SK-N-DZ (cell line): ENCODE results near the gene ADAMTSL1.

Experiments used
- DNase-seq: peaks from one replicate; pipeline ENCODE4 v3.0.0-alpha.2; 2015; ENCODE audit warnings: low spot score

ADAMTSL1 gene

DNA sequence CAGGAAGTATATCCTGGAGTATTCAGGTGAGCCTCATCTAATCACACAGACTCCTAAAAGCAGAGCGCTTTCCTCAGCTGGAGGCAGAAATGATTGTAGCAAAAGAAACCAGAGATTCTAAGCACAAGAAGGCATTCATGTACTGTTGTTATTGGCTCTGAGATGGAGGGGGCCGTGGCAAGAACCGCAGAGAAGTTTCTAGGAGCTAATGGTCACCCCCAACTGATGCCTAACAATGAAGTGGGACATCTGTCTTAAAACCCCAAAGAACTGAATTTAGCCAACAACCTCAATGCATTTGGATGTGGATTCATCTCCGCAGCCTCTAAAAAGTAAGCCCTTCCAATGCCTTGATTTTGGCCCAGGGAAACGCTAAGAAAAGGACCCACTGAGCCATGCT is 76.3 kb downstream of the ADAMTSL1 start:
- DNase-seq = no peak

DNA sequence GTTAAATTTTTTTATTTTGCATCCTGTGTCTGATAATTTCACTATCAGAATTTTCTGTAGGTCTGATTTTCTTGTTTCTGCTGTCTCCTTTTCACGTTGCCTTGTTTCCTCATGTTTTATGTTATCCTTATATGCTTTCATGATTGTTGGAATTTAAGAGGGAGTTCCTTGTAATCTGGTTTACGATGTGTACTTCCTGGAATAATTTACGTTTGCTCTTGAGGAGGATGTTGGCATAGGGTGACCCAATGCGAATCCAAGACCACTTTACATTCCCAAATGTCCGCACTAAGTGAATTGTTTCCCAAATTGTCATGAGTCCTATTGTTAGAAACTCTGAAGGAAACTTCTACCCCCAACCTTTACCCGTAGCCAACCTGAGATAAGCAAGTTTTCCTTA is 80.3 kb downstream of the ADAMTSL1 start:
- DNase-seq = no peak

DNA sequence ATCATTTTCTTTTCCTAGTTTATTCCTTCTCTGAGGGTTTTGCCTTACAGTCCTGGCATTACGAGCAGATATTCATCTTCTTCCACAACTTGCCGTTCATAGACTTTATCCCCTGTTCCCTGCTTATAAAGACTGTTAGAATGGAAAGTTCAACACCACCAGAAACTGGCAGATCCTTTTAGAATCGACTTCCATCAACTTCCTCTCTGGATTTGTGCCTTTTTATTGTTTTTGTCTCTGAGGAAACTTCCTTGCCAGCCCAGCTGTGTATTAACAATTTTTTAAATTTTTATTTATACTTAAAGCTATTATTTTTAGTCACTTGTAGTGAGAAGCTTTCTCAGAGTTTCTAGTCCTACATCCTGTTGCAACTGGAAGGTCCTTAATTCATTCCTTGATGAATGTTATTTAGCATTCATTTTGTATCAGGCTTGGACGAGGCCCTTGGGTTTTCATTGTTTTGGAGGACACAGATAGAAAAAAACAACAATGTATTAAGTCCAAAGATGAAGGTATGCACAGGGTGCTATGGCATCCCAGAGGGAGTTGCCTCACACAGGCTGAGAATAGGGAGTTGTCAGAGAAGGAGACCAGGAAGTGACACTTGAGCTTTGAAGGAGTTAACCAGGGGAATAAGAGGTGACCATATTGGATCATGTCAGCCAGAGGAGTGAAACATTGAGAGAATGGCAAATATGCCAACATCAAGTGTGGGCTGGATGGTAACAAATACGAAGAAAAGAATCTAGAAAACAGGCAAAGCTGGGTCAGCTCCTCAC is 81.3 kb downstream of the ADAMTSL1 start:
- no peak for DNase-seq

DNA sequence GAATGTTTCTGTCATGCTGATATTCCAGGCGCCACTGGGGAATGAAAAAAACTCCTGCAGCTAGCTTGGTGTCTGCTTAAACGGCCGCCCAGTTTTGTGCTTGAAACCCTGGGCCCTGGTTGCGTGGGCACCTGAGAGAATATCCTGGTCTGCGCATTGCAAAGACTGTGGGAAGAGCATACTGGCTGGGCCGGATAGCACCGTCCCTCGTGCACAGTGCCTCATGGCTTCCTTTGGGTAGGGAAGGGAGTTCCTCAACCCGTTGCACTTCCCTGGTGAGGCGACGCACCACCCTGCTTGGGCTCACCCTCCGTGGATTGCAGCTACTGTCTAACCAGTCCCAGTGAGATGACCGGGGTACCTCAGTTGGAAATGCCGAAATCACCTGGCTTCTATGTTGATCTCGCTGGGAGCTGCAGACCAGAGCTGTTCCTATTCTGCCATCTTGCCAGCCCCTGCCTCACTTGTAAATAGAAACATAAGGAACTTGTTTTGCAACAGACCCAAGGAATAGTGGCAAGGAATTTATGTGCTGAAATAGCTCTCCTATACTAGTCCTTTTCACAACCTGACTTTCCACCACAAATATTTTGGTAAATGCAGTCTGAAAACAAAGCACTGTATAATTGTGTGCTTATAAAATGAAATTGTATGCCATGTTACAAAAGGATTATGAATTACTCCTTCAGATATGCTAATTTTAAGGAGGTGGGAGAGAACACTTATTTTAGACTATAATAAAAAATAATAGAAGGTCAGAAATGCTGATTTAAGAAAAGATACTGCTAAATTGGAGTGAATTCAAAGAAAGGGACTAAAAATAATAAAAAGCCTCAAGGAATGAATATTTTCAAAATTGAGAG is 90.3 kb downstream of the ADAMTSL1 start:
- DNase-seq = no peak

DNA sequence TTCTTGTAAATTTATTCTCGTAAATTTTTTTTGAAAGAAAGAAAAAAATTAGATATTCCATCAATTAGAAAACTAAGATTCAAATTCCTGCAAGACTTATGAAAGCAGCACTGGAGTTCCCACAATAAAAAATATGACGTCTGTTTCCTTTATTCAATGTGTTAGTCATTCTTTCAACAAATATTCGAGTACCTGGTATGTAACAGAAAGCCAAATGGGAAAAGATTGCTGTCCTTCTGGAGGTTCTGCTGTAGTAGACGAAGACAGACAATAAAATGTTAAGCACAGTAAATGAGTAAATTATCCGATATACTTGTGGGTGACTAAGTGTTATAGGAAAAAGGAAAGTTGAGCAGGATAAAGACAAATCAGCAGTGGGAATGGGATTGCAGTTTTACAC is 92.2 kb downstream of the ADAMTSL1 start:
- DNase-seq = no peak

DNA sequence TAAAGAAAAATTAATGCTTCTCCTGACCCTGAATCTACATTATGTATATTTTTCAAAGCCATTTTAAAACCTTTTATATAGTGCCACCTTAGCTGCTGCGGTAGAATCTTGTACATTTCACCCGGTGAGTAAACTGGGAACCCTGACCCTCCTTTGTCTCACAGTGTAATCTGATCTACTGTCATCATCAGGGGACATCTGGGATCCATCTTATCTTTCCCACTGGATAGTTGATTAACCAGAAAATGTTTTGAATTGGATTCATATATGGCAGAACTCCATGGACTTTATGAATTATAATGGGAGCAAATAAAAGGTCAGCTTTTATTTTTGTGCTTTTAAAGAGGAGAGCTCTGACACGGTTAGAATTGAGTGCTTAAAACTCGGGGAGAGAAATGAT is 95.0 kb downstream of the ADAMTSL1 start:
- DNase-seq = peak; percentile 79

DNA sequence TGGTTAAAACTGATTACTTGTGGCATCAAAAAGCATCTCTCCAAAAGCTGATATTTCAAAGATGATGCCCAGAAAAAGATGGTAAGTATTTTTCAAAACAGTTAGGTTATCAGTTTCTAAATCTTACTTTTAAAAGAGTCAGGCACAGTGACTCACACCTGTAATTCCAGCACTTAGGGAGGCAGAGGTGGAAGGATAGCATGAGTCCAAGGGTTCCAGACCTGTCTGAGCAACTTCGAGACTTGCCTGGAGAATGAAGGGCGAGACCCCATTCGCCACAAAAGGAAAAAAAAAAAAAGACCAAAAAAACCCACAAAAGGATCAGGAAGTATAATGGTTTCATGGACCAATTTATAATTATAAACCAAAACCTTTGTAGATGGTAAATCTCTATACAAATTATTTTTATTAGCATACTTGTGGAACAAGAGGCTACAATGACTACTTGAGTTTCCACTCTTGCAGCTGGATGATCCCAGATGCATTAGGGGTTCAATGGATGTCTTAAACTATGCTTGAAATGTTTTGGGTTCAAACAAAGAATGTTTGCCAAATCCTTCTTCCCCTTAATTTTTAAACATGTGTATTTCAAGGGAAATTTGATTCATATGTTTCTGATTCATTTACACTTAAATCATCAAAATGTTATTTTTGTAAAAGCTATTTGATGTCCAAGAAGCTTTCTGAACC is 96.1 kb downstream of the ADAMTSL1 start:
- no peak for DNase-seq

DNA sequence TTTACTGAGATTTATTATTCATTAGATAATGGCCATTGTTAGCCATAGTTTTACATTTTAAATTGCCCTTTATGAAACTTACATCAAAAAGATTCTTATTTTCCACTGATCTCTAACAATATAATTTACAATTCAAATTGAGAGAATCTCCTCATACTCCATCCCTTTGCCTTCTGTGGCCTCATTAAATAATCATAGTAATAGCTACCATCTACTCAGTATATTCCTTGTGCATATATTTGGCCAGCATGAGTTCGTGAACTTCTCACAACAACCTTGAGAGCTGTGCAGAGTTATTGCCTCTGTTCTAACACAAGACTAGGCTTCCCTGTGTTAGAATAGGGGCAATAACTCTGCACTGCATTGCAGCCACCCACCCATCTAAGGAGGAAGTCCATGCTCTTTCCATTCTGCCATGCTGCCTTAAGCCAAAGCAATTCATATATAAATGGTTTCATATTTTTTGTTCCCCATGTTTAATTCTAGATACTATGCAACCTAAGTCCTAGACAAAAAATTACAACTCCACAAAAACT is 99.1 kb downstream of the ADAMTSL1 start:
- no peak for DNase-seq

DNA sequence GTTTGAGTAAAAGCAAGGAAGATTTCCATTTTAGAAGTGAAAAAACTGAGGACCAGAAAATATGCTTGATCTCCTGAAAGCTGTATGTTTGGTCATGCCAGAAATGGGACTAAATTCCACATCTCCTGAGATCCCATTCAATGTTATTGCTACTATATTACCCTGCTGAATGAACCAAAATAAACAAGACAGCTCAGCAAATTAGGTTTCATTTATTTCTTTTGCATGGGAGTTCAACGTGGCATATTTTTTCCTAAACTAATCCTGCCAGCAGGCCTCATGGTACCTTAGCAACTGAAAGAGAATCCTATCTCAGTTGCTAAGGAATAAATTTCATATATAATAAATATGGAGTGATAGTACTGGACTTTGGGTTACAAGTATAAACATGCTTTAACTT is 101.7 kb downstream of the ADAMTSL1 start:
- no peak for DNase-seq

DNA sequence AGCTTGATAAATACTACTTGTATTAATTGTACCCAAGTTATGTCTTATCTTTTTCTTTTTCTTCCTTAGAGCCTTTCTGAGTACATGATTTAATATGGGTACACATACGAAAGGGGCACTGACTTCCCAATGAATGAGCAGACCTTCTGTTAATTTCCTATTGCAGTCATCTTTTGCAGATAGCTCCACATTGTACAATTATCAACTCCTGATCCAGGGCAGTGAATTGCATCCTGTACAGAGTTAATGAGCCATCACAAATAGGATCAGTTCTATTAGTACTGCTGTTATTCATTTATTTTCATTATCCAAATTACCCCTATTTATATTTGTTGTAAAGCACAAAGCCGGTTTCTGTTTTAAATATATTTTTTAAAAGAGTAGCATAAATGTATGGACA is 105.6 kb downstream of the ADAMTSL1 start:
- DNase-seq = no peak

DNA sequence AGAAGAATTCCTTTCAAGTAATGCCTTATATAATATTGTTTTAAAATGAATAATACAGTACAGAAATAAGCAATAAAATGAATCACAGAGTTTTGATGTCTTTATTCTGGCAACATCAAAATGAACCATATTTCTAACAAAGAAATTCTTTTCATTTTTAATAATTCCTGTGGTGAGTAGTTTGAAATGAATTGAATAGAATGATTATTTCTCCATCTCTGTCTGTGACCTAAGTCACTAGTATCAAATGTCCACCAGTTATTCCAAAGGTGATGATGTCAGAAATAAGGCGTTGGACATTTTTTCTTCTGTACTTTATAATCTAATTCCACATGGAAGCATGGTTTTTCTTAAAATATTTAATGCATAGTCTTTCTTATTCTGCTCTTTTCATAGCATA is 106.2 kb downstream of the ADAMTSL1 start:
- no peak for DNase-seq

DNA sequence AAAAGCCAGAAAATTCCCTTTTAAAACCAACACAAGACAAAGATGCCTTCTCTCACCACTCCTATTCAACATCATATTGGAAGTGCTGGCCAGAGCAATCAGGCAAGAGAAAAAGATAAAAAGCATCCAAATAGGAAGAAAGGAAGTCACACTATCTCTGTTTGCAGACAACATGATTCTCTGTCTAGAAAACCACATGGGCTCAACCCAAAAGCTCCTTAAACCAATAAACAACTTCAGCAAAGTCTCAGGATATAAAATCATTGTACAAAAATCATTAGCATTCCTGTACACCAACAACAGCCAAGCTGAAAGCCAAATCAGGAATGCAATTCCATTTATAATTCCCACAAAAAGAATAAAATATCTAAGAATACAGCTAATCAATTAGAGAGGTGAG is 112.0 kb downstream of the ADAMTSL1 start:
- no peak for DNase-seq

DNA sequence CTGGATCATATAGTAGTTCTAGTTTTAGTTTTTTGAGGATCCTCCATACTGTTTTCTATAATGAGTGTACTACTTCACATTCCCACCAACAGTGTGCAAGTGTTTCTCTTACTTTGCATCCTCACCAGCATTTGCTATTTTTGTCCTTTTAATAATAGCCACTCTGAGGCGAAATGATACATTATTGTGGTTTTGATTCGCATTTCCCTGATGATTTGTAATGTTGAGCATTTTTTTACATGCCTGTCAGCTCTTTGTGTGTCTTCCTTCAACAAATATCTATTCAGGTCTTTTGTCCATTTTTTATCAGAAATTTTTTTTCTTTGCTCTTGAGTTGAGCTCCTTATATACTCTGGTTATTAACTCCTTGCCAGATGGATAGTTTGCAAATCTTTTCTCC is 114.0 kb downstream of the ADAMTSL1 start:
- DNase-seq = no peak

DNA sequence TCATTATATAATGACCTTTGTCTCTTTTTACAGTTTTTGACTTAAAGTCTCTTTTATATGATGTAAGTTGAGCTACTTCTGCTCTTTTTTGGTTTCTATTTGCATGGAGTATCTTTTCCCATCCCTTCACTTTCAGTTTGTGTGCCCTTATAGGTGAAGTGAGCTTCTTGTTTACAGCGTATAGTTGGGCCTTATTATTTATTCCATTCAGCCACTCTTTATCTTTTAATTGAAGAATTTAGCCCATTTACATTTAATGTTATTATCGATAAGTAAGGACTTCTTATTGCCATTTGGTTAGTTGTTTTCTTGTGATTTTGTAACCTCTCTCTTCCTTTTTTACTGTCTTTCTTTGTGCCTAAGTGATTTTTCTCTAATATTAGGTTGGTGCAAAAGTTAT is 117.3 kb downstream of the ADAMTSL1 start:
- DNase-seq = no peak

DNA sequence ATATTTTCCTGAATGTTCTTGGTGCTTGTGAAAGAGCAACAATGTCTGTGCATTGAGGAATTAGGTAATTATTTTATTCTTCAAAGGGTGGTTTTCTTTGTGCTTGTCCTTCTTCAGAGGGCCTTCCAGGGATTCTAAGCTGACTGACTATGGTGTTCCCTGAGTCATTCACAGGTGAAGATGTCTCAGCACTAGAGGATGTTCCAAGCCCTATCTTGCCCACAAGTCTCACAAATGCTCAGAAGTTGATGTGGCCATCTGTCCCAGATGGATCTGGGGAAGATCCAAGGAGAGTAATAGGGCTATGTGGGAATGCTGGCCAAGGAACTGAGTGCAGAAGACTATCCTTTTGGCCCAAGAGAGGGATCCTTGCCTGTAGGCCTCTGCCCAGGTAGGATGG is 120.9 kb downstream of the ADAMTSL1 start:
- DNase-seq = no peak

DNA sequence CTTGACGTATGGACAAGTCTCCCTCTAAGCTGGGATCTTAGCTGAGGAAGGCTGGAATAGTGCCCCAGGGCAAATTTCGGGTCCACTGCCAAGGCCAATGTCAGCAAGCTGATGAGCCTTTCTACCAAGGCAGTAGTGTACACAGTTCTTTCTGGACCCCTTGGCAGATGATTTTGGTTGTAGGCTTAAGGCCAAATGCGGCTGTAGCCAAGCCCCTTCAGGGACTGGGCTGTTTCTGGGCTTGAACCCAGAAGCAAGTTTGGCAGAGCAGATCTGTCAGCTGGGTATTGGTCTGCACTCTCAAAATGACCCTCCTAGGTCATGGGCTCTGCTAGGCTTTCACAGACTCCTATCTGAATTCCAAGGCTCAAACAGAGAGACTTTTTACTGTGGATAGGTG is 121.6 kb downstream of the ADAMTSL1 start:
- no peak for DNase-seq

DNA sequence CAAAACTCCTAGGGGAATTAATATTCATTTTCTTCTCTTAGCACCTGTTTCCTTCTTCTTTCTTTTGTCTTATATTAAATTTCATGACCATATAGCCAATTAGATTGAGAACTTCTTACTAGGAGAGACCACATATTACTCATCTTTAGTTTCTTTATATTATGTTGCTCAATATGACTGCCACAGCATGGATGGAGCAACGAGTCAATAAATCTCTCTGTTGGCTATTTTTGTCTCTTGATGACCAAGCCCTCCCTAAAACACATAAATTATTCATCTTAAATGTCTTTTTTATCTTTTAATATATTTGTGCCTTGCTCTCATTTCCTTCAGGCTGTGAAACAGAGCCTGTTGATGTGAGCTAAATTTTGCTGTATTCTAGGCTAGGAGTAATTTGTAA is 123.0 kb downstream of the ADAMTSL1 start:
- DNase-seq = no peak

DNA sequence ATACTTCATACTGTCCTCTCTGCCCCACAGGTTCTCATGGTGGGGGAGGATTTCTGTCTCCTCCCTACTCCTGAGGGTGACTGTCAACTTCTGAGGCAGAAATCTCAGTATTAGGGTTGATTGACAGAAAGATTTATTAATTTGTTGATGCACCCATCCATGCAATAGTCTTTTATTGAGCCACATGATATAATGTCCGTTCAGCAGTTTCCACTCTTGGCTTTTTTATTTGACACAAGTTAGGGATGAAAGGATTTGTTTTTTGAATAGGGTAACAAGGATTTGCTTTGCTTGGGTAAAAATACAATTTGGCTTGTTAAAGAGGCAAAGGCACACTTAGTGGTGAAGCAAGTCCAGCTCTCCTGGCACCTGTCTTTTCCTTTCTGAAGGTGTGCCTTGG is 125.0 kb downstream of the ADAMTSL1 start:
- DNase-seq = no peak

DNA sequence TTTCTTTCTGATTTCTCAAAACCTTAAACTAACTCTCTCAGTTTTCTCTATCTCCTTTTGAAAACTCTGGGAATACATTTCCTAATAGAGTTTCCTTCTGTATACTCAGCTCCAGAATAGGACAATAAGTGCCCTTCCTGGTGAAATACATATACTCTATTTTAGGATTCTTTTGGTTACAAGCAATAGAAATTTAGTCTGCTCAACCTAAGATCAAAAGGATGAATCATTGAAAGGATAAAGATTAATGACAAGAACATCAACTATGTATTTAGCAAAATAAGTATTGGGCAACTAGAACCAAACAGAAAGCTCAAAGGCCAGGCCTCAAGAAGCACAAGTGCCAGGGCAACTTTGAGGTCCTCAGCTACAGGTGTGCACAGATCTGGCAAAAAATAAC is 127.1 kb downstream of the ADAMTSL1 start:
- no peak for DNase-seq

DNA sequence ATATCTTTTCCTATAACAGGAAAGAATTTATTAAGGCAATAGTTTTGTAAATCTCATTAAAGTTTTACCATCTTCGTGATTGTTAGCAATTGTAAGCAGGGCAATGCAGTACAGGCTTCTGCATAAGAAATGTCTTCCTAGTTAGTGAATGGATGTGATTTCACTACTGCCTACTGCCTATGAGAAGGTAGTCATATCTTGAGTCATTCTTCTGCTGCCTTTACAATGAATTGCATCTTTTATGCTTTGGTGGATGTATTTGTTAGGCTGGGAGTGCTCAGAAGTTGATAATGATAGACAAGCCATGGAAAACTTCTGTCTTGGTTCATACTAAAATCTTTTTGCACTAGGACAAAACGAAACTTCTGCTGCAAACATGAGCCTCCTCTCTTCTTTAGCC is 128.0 kb downstream of the ADAMTSL1 start:
- DNase-seq = no peak

DNA sequence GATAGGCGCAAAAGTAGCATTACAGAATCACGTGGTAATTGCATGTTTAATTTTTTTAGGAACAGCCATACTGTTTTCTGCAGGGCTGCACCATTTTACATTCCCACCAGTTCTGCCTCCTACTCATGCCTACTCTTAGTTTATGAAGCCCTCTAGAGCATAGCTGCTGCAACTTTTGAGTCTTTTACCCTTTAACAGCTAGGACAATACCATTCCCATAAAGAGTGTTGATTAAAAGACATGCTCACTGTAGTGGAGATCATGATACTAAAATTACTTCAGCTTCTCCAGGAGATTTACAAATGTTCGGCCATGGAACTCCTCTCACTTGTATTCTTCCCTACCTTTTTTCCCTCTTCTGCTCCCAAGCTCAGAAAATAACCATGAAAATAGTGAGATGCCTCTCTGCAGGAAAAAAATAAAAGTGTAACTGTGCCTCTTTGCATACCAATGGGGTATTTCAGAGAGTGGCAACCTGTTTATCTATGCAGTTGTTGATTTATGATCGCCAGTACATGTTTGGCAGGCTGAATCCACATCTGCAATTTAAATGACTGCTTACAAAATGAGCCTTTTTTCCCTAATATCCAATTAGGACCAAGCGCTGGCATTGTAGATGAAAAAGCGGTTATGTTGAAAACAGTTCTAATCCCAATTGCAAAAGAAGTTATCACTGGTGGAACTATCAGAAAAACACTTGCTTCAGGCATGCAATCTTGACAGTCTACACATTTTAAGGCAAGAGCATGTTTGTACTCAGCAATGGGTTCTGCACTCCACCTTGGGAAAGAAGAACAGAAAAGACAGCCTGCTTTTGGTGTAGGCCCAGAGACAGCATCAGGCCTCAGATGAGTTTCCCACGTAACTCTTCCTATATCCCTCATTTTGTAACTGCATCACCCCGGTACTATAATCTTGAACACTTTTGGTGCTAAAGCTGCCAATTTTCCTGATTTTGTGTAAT is 131.1 kb downstream of the ADAMTSL1 start:
- no peak for DNase-seq
